ENCODE results near the gene ALK.

The ALK gene

GRCh38 chr2:29240601-29241000, 680.8 kb downstream of the ALK start:
- Histone ChIP-seq H3K9me3 (replicated peaks; ENCODE audit: insufficient read depth, low read length) (no peaks in the 10 kb centered on the region), H2AFZ (ENCODE audit: low read length) (no peak overlapping the region), H3K4me1 (ENCODE audit: low read length) (no peaks in the 10 kb centered on the region), H3F3A (ENCODE audit: insufficient read depth, low read length) (no peaks in the 10 kb centered on the region), H4K20me1 (ENCODE audit: insufficient read depth, low read length) (no peaks in the 10 kb centered on the region), H3K27ac (ENCODE audit: low read length) (no peak overlapping the region), H3K4me2 (ENCODE audit: low read depth, low read length) (no peak overlapping the region), H3K27me3 (replicated peaks; ENCODE audit: insufficient read depth, low read length) (no peaks in the 10 kb centered on the region), H3K79me2 (ENCODE audit: low read length) (no peaks in the 10 kb centered on the region), H3K9ac (ENCODE audit: low read length) (no peak overlapping the region), H3K4me3 (ENCODE audit: low read length) (no peak overlapping the region), H3K9me2 (replicated peaks; ENCODE audit: insufficient read depth, low read length) (no peaks in the 10 kb centered on the region), H3K36me3 (replicated peaks; ENCODE audit: insufficient read depth, low read length) (no peaks in the 10 kb centered on the region)
- TF ChIP-seq EZH2 (optimal IDR thresholded peaks at IDR 0.05; ENCODE audit: low read depth, low read length) (no peak), EZH2phosphoT487 (IDR thresholded peaks at IDR 0.05; ENCODE audit: low read length) (no peak), CTCF (IDR thresholded peaks at IDR 0.05; ENCODE audit: low read length) (no peak)
- DNase-seq: no peak

DNA sequence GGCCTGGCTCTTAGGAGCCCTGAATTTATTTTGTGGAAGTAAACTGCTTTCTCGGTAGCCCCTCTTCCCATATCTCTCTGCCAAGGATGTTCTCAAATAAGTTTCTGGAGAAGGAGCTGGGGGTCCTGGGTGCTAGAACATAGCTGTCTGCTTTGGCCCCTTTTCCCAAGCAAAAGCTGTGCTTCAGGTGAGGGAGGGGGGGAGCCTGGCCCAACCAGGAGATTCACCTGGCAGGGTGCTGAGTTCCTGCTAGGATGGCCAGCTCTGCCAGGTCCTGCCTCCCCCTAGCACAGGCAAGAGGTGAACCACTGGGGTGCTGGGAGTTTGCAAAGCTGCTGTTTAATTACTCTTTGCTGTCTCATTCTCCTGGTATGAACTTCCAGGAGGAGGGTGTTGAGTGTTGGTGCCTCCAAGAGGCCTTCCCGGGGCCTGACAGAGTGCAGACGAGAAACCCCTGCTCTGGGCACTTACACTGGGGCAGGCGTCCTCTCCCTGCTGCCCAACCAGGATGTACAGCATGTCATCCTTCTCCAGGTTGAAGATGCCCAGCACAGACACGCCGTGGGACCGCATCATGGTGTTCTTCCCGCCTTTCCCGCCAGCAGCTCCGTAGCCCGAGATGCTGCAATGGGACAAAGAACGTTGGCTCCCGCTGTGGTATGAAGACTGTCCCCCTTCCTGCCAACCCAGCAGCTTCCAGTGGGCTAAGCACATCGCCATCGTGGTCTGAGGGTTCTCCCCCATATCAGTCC, 682.0 kb downstream of the ALK start:
- Histone ChIP-seq H2AFZ (ENCODE audit: low read length) (no peak overlapping the region), H4K20me1 (ENCODE audit: insufficient read depth, low read length) (no peaks in the 10 kb centered on the region)

GRCh38 chr2:29238497-29238896, 682.9 kb downstream of the ALK start:
- H3K9me2 ChIP-seq (replicated peaks; ENCODE audit: insufficient read depth, low read length): no peaks in the 10 kb centered on the region
- H3K4me1 ChIP-seq (ENCODE audit: low read length): no peaks in the 10 kb centered on the region
- no peaks in the 10 kb centered on the region for H4K20me1 ChIP-seq (ENCODE audit: insufficient read depth, low read length)
- H3F3A ChIP-seq (ENCODE audit: insufficient read depth, low read length): no peaks in the 10 kb centered on the region
- DNase-seq: no peak
- H3K36me3 ChIP-seq (replicated peaks; ENCODE audit: insufficient read depth, low read length): no peaks in the 10 kb centered on the region
- no peak overlapping the region for H2AFZ ChIP-seq (ENCODE audit: low read length)
- no peak overlapping the region for H3K4me2 ChIP-seq (ENCODE audit: low read depth, low read length)
- H3K9ac ChIP-seq (ENCODE audit: low read length): no peak overlapping the region
- no peaks in the 10 kb centered on the region for H3K27me3 ChIP-seq (replicated peaks; ENCODE audit: insufficient read depth, low read length)
- no peak overlapping the region for H3K27ac ChIP-seq (ENCODE audit: low read length)
- TF ChIP-seq CTCF (IDR thresholded peaks at IDR 0.05; ENCODE audit: low read length) (peak; percentile 42), EZH2 (optimal IDR thresholded peaks at IDR 0.05; ENCODE audit: low read depth, low read length) (no peak)
- no peaks in the 10 kb centered on the region for H3K79me2 ChIP-seq (ENCODE audit: low read length)
- no peak overlapping the region for H3K4me3 ChIP-seq (ENCODE audit: low read length)
- H3K9me3 ChIP-seq (replicated peaks; ENCODE audit: insufficient read depth, low read length): no peaks in the 10 kb centered on the region

More for the DNA sequence above, 682.0 kb downstream of the ALK start:
- Histone ChIP-seq H3K4me3 (ENCODE audit: low read length) (no peak overlapping the region), H3K9me3 (replicated peaks; ENCODE audit: insufficient read depth, low read length) (no peaks in the 10 kb centered on the region), H3K9me2 (replicated peaks; ENCODE audit: insufficient read depth, low read length) (no peaks in the 10 kb centered on the region), H3K4me2 (ENCODE audit: low read depth, low read length) (no peak overlapping the region), H3K79me2 (ENCODE audit: low read length) (no peaks in the 10 kb centered on the region), H3K4me1 (ENCODE audit: low read length) (no peaks in the 10 kb centered on the region), H3K9ac (ENCODE audit: low read length) (no peak overlapping the region), H3F3A (ENCODE audit: insufficient read depth, low read length) (no peaks in the 10 kb centered on the region), H3K36me3 (replicated peaks; ENCODE audit: insufficient read depth, low read length) (no peaks in the 10 kb centered on the region), H3K27me3 (replicated peaks; ENCODE audit: insufficient read depth, low read length) (no peaks in the 10 kb centered on the region), H3K27ac (ENCODE audit: low read length) (no peak overlapping the region)
- no peak for TF ChIP-seq EZH2phosphoT487 (IDR thresholded peaks at IDR 0.05; ENCODE audit: low read length)
- no peak for TF ChIP-seq CTCF (IDR thresholded peaks at IDR 0.05; ENCODE audit: low read length)
- TF ChIP-seq EZH2 (optimal IDR thresholded peaks at IDR 0.05; ENCODE audit: low read depth, low read length): no peak
- no peak for DNase-seq
